NT2/D1 (cell line): ENCODE data around the gene STAB1.

ENCODE experiments used
- DNase-seq: peaks from one replicate; pipeline ENCODE4 v3.0.0-alpha.2; 2011; ENCODE audit warnings: low read depth, low spot score
- H3K27me3 ChIP-seq: 2 replicates; pipeline ENCODE4 v1.6.0; 2011; ENCODE audit warnings: mild to moderate bottlenecking; ENCODE audit not compliant: insufficient read length, insufficient read depth
- H3K36me3 ChIP-seq: 2 replicates; pipeline ENCODE4 v1.6.1; 2011; ENCODE audit warnings: mild to moderate bottlenecking, low read length, mixed read lengths; ENCODE audit not compliant: insufficient read depth, insufficient read length
- H3K4me1 ChIP-seq: 2 replicates; pipeline ENCODE4 v1.5.1; 2011; ENCODE audit not compliant: insufficient read depth, insufficient read length
- H3K4me3 ChIP-seq: 2 replicates; pipeline ENCODE4 v1.5.1; 2011; ENCODE audit warnings: low read depth; ENCODE audit not compliant: insufficient read length
- H3K9ac ChIP-seq: 2 replicates; pipeline ENCODE4 v1.6.0; 2011; ENCODE audit warnings: low read depth; ENCODE audit not compliant: insufficient read length
- H3K9me3 ChIP-seq: 2 replicates; pipeline ENCODE4 v1.5.1; 2011; ENCODE audit warnings: mild to moderate bottlenecking, low read length; ENCODE audit not compliant: insufficient read depth
- SUZ12 ChIP-seq: IDR thresholded peaks from 2 replicates; pipeline ENCODE4 v1.6.1; 2011; ENCODE audit not compliant: insufficient read length, insufficient read depth; ENCODE audit errors: extremely low read depth
- YY1 ChIP-seq: IDR thresholded peaks from 2 replicates; pipeline ENCODE4 v1.6.1; 2011; ENCODE audit not compliant: insufficient read length, insufficient read depth
- ZNF274 ChIP-seq: IDR thresholded peaks from 2 replicates; pipeline ENCODE4 v1.6.1; 2011; ENCODE audit warnings: mild to moderate bottlenecking, low read depth, low read length

STAB1 gene

GRCh38 chr3:52515192-52515591 lies 20.1 kb downstream of the STAB1 start:
- no peak for TF ChIP-seq YY1
- no peak for TF ChIP-seq SUZ12
- no peak for TF ChIP-seq ZNF274
- H3K4me1 ChIP-seq, result peaks cover 13% of the 10 kb centered on the region
- DNase-seq, result no peak
- peaks cover 7% of the 10 kb centered on the region for H3K27me3 ChIP-seq
- no peak overlapping the region for H3K9ac ChIP-seq
- H3K36me3 ChIP-seq, result no peaks in the 10 kb centered on the region
- no peaks in the 10 kb centered on the region for H3K9me3 ChIP-seq
- H3K4me3 ChIP-seq, result no peak overlapping the region

GRCh38 chr3:52516509-52517195 lies 21.5 kb downstream of the STAB1 start:
- DNase-seq, result no peak
- no peak overlapping the region for H3K9ac ChIP-seq
- peaks cover 13% of the 10 kb centered on the region for H3K4me1 ChIP-seq
- TF ChIP-seq ZNF274, result no peak
- no peak for TF ChIP-seq SUZ12
- H3K4me3 ChIP-seq, result no peak overlapping the region
- H3K9me3 ChIP-seq, result no peaks in the 10 kb centered on the region
- peaks cover 5% of the 10 kb centered on the region for H3K36me3 ChIP-seq
- peaks cover 3% of the 10 kb centered on the region for H3K27me3 ChIP-seq

- no peak for TF ChIP-seq YY1
- no peak for TF ChIP-seq SUZ12
- TF ChIP-seq ZNF274, result no peak
- H3K9ac ChIP-seq, result no peak overlapping the region
Observed at GRCh38 chr3:52517796-52518722, 22.9 kb downstream of the STAB1 start.

GRCh38 chr3:52518723-52519444 lies 23.7 kb downstream of the STAB1 start:
- Histone ChIP-seq H3K9me3 (no peaks in the 10 kb centered on the region), H3K36me3 (peaks cover 27% of the 10 kb centered on the region), H3K4me3 (no peak overlapping the region), H3K27me3 (no peaks in the 10 kb centered on the region), H3K4me1 (peaks cover 13% of the 10 kb centered on the region), H3K9ac (no peak overlapping the region)
- TF ChIP-seq ZNF274 (no peak), SUZ12 (no peak), YY1 (no peak)
- DNase-seq, result no peak

More at GRCh38 chr3:52517796-52518722, 22.9 kb downstream of the STAB1 start:
- no peak for DNase-seq
- Histone ChIP-seq H3K9me3 (no peaks in the 10 kb centered on the region), H3K4me3 (no peak overlapping the region), H3K36me3 (peaks cover 18% of the 10 kb centered on the region), H3K27me3 (no peaks in the 10 kb centered on the region), H3K4me1 (peaks cover 13% of the 10 kb centered on the region)

GRCh38 chr3:52519445-52520140 lies 24.5 kb downstream of the STAB1 start:
- Histone ChIP-seq H3K36me3 (peaks cover 34% of the 10 kb centered on the region), H3K4me1 (peaks cover 12% of the 10 kb centered on the region), H3K27me3 (no peaks in the 10 kb centered on the region), H3K9me3 (no peaks in the 10 kb centered on the region), H3K4me3 (no peak overlapping the region), H3K9ac (no peak overlapping the region)
- no peak for DNase-seq
- TF ChIP-seq ZNF274 (no peak), YY1 (no peak)

- Histone ChIP-seq H3K36me3 (peaks cover 40% of the 10 kb centered on the region), H3K9ac (no peak overlapping the region), H3K4me1 (peaks cover 6% of the 10 kb centered on the region), H3K4me3 (no peak overlapping the region), H3K27me3 (no peaks in the 10 kb centered on the region), H3K9me3 (no peaks in the 10 kb centered on the region)
- no peak for DNase-seq
- TF ChIP-seq YY1 (no peak), ZNF274 (no peak), SUZ12 (no peak)
Observed at GRCh38 chr3:52520141-52520667, 25.1 kb downstream of the STAB1 start.
